Measurements from ENCODE around the gene PIP5K1B.

- no peak for TF ChIP-seq CTCF (IDR thresholded peaks at IDR 0.05 in 4 of 5, conservative IDR thresholded peaks at IDR 0.05 in 1 of 5)
- TF ChIP-seq POLR2A (IDR thresholded peaks at IDR 0.05), result no peak
Measured at GRCh38 chr9:69056191-69056815, 351.3 kb downstream of the PIP5K1B start.
